HG03108 (cell line): ENCODE data around the gene SLC4A4.
A peak's percentile ranks its signal among the peaks of the same experiment; 100 is the strongest.

ENCODE experiments used
- ATAC-seq: cut with Tn5 transposase; IDR thresholded peaks from one replicate; pipeline ENCODE4 v1.9.1; 2021; ENCODE audit warnings: moderate library complexity; ENCODE audit not compliant: unreplicated experiment

SLC4A4 gene

GRCh38 chr4:71587995-71588394, 249.2 kb downstream of the SLC4A4 start:
- no peak for ATAC-seq

- ATAC-seq, result no peak
Measured at GRCh38 chr4:71592793-71593192, 254.0 kb downstream of the SLC4A4 start.

GRCh38 chr4:71593311-71593710, 254.5 kb downstream of the SLC4A4 start:
- ATAC-seq, result no peak

- no peak for ATAC-seq
Measured at GRCh38 chr4:71595576-71596108, 256.8 kb downstream of the SLC4A4 start.

- no peak for ATAC-seq
Measured at GRCh38 chr4:71599578-71599977, 260.8 kb downstream of the SLC4A4 start.

- ATAC-seq, result no peak
Measured at GRCh38 chr4:71602289-71602900, 263.6 kb downstream of the SLC4A4 start.

GRCh38 chr4:71604785-71605184, 266.0 kb downstream of the SLC4A4 start:
- peak; percentile 95 for ATAC-seq

GRCh38 chr4:71607109-71607508, 268.3 kb downstream of the SLC4A4 start:
- ATAC-seq, result no peak

- ATAC-seq, result no peak
Measured at GRCh38 chr4:71607780-71608677, 269.2 kb downstream of the SLC4A4 start.

- ATAC-seq, result no peak
Measured at GRCh38 chr4:71608678-71609071, 269.9 kb downstream of the SLC4A4 start.

- no peak for ATAC-seq
Measured at GRCh38 chr4:71609167-71609566, 270.3 kb downstream of the SLC4A4 start.

GRCh38 chr4:71609651-71610050, 270.8 kb downstream of the SLC4A4 start:
- no peak for ATAC-seq

DNA sequence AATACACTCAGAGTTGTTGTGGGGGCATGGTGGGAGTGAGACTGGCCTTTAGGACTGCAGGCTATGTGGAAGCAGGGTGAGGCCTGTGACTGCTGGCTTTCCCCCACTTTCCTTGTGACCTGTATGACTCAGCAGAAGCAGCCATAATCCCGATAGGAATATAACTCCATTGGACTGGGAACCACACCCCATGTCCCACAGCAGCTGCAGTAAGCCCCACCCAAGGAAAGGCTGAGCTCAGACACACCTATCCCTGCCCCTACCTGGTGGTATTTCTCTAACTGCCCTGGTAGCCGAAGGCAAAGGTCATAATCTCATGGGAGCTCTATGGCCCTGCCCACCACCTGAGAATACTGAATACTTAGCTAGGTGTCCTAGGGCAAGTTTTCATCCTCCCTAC, 275.8 kb downstream of the SLC4A4 start:
- ATAC-seq, result no peak

DNA sequence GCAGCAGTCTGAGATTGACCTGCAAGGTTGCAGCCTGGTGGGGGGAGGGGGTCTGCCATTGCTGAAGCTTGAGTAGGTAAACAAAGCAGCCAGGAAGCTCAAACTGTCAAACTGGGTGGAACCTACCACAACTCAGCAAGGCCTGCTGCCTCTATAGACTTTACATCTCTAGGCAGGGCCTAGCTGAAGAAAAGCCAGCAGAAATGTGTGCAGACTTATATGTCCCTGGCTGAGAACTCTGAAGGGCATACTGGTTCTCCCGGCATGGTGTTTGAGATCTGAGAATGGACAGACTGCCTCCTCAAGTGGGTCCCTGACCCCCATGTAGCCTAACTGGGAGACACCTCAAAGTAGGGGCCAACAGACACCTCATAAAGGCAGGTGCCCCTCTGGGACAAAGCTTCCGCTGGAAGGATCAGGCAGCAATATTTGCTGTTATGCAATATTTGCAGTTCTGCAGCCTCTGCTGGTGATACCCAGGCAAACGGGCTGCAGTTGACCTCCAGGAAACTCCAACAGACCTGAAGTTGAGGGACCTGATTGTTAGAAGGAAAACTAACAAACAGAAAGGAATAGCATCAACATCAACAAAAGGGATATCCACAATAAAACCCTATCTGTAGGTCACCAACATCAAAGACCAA, 277.5 kb downstream of the SLC4A4 start:
- ATAC-seq, result no peak
